Stimulated activated CD4-positive, alpha-beta T cell treated with anti-CD3 and anti-CD28 coated beads, TNF-alpha, amount 100 ng/mL, for 24 hours (primary cell): ENCODE data around the gene GPR150.

ENCODE experiments used
- DNase-seq, 3 experiments: peaks; one replicate each; pipeline ENCODE4 v3.0.0-alpha.2; 2020; ENCODE audit warnings: low read depth in 3 of 3

Gene GPR150

GRCh38 chr5:95649842-95650620 is 30.1 kb downstream of the GPR150 start:
- DNase-seq: no peak

DNA sequence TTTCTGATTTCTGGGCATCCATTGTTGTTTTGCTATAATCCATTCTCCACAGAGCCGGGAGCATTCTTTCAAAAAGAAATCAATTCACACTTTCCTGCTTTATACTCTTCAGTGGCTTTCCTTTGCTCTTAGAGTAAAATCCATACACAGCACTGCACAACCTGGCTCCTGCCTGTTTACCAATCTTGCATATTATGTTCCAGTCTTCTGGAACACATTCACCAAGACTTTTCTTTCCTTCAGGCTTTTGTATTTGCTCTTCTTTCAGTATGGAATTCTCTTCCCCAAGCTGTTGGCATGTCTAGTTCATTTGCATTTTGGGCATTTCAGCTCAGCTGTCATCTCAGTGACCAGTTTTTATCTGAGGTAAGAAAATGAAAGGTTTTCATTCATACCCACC is 33.0 kb downstream of the GPR150 start:
- DNase-seq: no peak

GRCh38 chr5:95654196-95654595 is 34.3 kb downstream of the GPR150 start:
- DNase-seq: no peak

- no peak for DNase-seq
These were observed 35.7 kb downstream of the GPR150 start for GRCh38 chr5:95655575-95655974.

GRCh38 chr5:95660060-95660459 is 40.2 kb downstream of the GPR150 start:
- DNase-seq: no peak

DNA sequence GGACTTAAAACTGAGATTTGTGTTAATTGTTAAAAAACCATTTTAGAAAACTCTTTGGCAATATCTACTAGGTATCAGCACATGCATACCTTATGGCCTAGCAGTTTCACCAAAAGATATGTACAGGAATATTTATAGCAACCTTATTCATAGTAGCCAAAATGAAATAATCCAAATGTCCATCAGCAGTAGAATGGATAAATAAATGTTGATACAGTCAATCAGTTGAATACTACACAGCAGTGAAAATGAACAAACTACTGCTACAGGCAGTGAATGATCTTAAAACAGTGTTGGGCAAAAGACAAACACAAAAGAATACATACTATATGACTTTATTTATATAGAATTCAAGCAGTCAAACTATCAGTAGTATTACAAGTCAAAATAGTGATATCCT is 43.1 kb downstream of the GPR150 start:
- DNase-seq: no peak

- peak in 1 of 3 experiments; percentile 36 for DNase-seq
These were observed 44.4 kb downstream of the GPR150 start for GRCh38 chr5:95664204-95664786.

GRCh38 chr5:95667061-95667618 is 47.3 kb downstream of the GPR150 start:
- no peak for DNase-seq

DNA sequence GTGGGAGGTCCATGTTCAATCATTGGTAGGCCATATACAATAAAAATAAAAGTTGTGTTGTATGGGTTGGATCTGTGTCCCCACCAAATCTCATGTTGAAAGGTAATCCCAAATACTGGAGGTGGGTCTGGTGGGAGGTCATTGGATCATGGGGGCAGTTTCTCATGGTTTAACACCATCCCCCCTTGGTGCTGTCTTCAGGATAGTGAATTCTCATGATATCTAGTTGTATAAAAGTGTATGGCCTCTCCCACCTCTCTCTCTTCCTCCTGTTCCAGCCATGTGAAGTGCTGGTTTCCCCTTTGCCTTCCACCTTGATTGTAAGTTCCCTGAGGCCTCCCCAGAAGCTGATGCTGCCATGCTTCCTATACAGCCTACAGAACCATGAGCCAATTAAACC is 47.8 kb downstream of the GPR150 start:
- DNase-seq: no peak

- no peak for DNase-seq
These were observed 48.3 kb downstream of the GPR150 start for GRCh38 chr5:95668216-95668615.

- DNase-seq: no peak
These were observed 48.8 kb downstream of the GPR150 start for GRCh38 chr5:95668728-95669127.

- no peak for DNase-seq
These were observed 49.7 kb downstream of the GPR150 start for GRCh38 chr5:95669540-95669939.

DNA sequence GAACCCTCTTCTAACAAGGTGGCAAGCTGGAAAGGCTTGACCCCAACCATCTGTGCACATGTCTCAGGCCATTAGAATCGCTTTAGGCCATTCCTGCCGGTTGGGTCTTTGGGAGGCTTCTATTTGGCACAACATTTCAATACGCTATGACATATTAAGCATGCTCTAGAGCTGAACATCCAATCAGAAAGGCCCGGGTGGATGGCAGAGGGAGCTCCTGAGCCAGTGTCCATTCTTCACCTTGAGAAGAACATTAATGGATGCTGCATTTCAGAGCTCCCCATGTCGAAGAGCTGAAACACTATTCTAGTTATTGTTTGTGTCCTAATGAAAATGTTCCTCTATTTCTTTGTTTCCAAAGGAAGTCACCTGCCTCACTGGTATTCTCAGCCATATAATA is 50.1 kb downstream of the GPR150 start:
- DNase-seq: no peak

GRCh38 chr5:95670568-95670967 is 50.7 kb downstream of the GPR150 start:
- DNase-seq: no peak
